Natural killer cell treated with Interleukin-12 subunit alpha and Interleukin-12 subunit beta and Interleukin-15 and Interleukin-18, amount 100 ng/mL, for 72 hours (primary cell): Measurements from ENCODE around the gene BACH1. TPM values are rescaled to one million over a fixed set of nuclear protein-coding genes. Genes with fewer than 3 reads are reported as not detected.
"Not testable (repeated sequence)": the region's sequence is repeated elsewhere in the genome, so short reads cannot be mapped to it uniquely, and the experiment has no call there.

Experiments
- ATAC-seq, 2 donors: fragments of 150-1000 bp; cut with Tn5 transposase in 1 of 2; sonication (Bioruptor Pico), chemical (Tn5 transposase) in 1 of 2; 2 replicates each; pipeline ENCODE4 v1.10.0; 2021
- DNase-seq: peaks from one replicate; pipeline ENCODE4 v3.0.0; 2022; ENCODE audit warnings: low spot score
- H3K27ac Mint-ChIP-seq, 2 donors: 1 replicate in 1 of 2; 2 replicates in 1 of 2; pipeline ENCODE4 v1.8.0; 2022; ENCODE audit warnings: mixed read lengths in 2 of 2, mild to moderate bottlenecking in 1 of 2, moderate library complexity in 1 of 2
- H3K27me3 Mint-ChIP-seq, 2 donors: 1 replicate in 1 of 2; 2 replicates in 1 of 2; pipeline ENCODE4 v1.8.0; 2022; ENCODE audit warnings: mixed read lengths in 2 of 2
- H3K36me3 Mint-ChIP-seq: one replicate; pipeline ENCODE4 v1.8.0; 2022; ENCODE audit warnings: mixed read lengths
- H3K4me1 Mint-ChIP-seq, 2 donors: 1 replicate in 1 of 2; 2 replicates in 1 of 2; pipeline ENCODE4 v1.8.0; 2022; ENCODE audit warnings: low read depth in 2 of 2, mixed read lengths in 2 of 2, mild to moderate bottlenecking in 1 of 2
- H3K4me3 Mint-ChIP-seq: one replicate; pipeline ENCODE4 v1.8.0; 2022; ENCODE audit warnings: mixed read lengths
- H3K9me3 Mint-ChIP-seq: 2 replicates; pipeline ENCODE4 v1.8.0; 2022; ENCODE audit warnings: mixed read lengths
- total RNA-seq, 2 donors: library from RNA; stranded (reverse); gene quantifications; one replicate each; pipeline ENCODE4 v1.2.3, GENCODE V29; 2022

The BACH1 gene
- total RNA-seq, 2 donors from 2014 or later: 29.5 to 38.7 TPM

DNA sequence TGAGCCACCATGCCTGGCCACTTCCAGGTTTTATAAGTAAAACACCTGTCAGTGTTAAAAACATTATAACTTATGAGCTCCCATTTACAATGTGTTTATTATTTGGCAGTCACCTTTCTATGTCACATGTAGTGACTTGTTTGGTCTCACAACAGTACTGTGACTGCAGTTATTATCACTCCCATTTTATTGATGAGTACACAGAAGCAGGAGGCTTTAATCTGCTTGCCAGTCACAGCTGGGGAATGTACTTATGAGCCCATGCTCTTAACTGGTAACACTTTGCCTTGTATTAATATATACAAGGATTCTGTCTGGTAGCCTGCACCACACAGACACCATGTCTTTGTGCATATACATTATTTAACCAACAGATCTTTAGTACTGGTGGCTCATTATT, 31.1 kb upstream of the BACH1 start:
- Mint-ChIP-seq H3K27me3 (peaks cover 8 to 11% of the 10 kb centered on the region in 2 donors), H3K4me3 (no peak overlapping the region), H3K9me3 (no peaks in the 10 kb centered on the region), H3K4me1 (no peaks in the 10 kb centered on the region), H3K36me3 (no peaks in the 10 kb centered on the region), H3K27ac (no peak overlapping the region)
- ATAC-seq: no peak
- no peak for DNase-seq

DNA sequence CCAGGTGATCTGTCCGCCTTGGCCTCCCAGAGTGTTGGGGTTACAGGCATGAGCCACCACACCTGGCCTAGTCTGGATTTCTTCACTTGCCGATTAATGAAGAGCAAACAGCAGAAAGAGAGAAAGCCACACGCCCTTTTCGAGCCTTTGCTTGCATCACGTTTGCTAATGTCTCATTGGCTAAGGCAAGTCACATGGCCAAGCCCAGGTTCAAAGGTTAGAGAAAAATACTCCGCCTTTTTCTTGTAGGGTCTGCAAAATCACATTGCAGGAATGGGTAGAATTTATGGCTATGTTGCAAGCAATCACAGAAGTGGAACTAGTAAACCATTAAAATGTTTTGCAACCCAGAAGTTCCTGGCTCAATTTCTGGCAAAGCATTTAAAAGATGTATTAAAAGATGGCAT, 26.8 kb upstream of the BACH1 start:
- H3K36me3 Mint-ChIP-seq: no peaks in the 10 kb centered on the region
- H3K9me3 Mint-ChIP-seq: no peaks in the 10 kb centered on the region
- no peaks in the 10 kb centered on the region for H3K4me1 Mint-ChIP-seq
- H3K27ac Mint-ChIP-seq: no peak overlapping the region
- ATAC-seq (no peak), DNase-seq (no peak)
- H3K27me3 Mint-ChIP-seq: peaks cover 8 to 11% of the 10 kb centered on the region in 2 donors
- no peak overlapping the region for H3K4me3 Mint-ChIP-seq

DNA sequence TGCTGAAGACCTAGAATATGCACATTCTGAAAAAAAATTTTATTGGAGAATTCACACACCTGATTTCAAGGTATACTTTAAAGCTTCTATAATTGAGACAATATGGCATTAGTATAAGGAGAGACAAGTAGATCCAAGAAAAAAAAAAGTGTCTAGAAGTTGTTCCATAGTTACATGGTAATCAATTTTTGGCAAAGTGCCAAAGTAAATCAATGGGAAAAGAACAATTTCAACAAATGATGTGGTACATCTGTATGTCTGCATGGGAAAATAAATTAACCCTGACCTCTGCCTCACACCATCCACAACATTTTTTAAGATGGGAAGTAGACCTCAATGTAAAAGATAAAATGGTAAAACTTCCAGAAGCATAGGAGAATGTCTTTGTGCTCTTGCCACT, 21.3 kb upstream of the BACH1 start:
- H3K9me3 Mint-ChIP-seq: no peaks in the 10 kb centered on the region
- H3K36me3 Mint-ChIP-seq: no peaks in the 10 kb centered on the region
- no peak for DNase-seq
- no peak overlapping the region for H3K27ac Mint-ChIP-seq
- H3K4me1 Mint-ChIP-seq: no peaks in the 10 kb centered on the region
- no peak overlapping the region for H3K4me3 Mint-ChIP-seq
- peaks cover 10 to 20% of the 10 kb centered on the region in 2 donors for H3K27me3 Mint-ChIP-seq
- ATAC-seq: no peak

DNA sequence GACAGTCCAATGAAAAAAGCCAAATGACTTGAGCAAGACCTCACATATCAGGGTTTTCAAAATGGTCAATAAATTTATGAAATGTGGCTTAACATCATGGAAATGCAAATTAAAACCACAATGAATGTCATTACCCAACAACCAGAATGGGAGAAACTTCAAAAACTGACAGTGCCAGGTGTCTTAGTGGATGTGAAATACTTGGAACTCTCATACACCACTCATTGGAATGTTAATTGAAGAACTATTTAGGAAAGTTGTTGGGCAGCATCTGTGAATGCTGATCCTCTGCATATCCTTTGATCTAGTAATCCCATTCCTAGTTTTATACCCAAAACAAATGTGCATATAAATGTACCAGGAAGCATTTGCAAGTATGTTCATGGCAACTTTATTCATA, 19.2 kb upstream of the BACH1 start:
- Mint-ChIP-seq H3K36me3 (no peaks in the 10 kb centered on the region), H3K27ac (no peak overlapping the region), H3K4me3 (no peak overlapping the region), H3K27me3 (peaks cover 16 to 20% of the 10 kb centered on the region in 2 donors), H3K9me3 (no peaks in the 10 kb centered on the region), H3K4me1 (no peaks in the 10 kb centered on the region)
- no peak for DNase-seq
- ATAC-seq: no peak

DNA sequence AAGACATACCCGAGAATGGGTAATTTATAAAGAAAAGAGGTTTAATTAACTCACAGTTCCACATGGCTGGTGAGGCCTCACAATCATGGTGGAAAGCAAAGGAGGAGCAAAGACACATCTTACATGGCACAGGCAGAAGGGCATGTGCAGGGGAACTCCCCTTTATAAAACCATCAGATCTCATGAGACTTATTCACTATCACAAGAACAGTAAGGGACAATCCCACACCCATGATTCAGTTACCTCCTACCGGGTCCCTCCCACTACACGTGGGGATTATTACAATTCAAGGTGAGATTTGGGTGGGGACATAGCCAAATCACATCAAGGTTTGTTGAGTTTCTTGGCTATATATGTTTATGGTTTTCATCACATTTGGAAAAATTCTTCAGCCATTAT, 16.9 kb upstream of the BACH1 start:
- ATAC-seq, H3K4me3 Mint-ChIP-seq, DNase-seq, H3K9me3 Mint-ChIP-seq, H3K36me3 Mint-ChIP-seq, H3K27ac Mint-ChIP-seq, H3K4me1 Mint-ChIP-seq: not testable (repeated sequence)
- peaks cover 16 to 23% of the 10 kb centered on the region in 2 donors for H3K27me3 Mint-ChIP-seq

DNA sequence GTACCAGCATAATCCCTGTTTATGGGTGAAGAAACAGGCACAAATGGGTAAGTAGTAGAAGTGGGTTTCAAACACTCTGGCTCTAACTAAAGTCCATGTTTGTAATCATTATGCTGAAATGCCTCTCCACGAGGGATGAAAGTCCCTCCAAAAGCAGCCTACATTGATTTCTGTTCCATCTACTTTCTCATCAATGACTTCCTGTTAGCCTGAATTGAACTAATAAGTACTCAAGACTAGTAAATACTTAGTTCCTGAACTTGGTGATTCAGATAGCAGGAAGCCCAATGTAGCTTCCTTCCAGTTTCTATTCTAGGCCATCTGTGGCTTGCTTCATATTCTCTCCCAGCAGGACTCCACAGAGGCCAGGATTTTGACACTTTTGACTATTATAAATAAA, 11.3 kb upstream of the BACH1 start:
- no peak for ATAC-seq
- H3K36me3 Mint-ChIP-seq: no peaks in the 10 kb centered on the region
- H3K9me3 Mint-ChIP-seq: no peaks in the 10 kb centered on the region

DNA sequence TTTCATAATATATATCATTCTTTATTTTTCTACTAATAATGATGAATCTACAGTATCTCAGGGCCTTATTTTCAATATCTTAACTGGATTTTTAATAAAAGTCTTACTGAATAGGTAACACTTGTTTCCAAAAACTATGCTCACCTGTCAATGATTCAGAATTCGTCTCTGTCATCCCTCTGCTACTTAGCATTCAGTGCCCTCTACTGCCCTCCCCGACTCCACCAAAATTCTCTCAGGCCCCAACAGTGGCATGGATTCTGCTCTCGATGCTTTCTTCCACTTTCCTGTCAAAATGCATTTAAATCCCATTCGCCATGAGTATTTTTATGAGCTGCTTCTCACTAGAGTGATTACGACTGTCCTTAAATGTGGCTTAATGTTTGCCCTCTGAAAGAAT, 10.5 kb upstream of the BACH1 start:
- peaks cover 13 to 23% of the 10 kb centered on the region in 2 donors for H3K27me3 Mint-ChIP-seq
- no peaks in the 10 kb centered on the region for H3K36me3 Mint-ChIP-seq
- no peak for DNase-seq
- no peaks in the 10 kb centered on the region for H3K4me1 Mint-ChIP-seq
- no peak overlapping the region for H3K27ac Mint-ChIP-seq
- no peaks in the 10 kb centered on the region for H3K9me3 Mint-ChIP-seq
- no peak overlapping the region for H3K4me3 Mint-ChIP-seq
- no peak for ATAC-seq

More for the DNA sequence above, 11.3 kb upstream of the BACH1 start:
- Mint-ChIP-seq H3K27me3 (peaks cover 13 to 30% of the 10 kb centered on the region in 2 donors), H3K4me1 (no peaks in the 10 kb centered on the region), H3K27ac (no peak overlapping the region), H3K4me3 (no peak overlapping the region)
- no peak for DNase-seq

DNA sequence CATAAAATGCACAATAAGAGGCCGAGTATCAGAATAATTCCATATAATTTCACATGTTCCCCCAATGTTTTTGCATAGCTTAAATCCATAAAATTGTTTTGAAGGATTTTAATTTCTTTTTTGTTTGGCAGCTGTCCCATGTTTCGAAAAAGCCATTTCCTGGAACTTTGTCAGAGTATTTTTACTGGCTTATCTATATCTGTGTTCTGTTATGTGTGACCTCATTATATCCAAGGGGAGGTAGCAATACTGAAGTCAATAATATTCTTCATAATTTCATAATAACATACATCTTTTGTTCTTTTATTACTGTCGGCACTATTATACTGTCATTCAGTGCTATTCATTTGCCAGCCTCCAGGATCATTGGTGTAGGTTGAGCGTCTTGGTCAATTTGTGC, 9.4 kb upstream of the BACH1 start:
- H3K4me3 Mint-ChIP-seq: no peak overlapping the region
- DNase-seq (no peak), ATAC-seq (no peak)
- no peaks in the 10 kb centered on the region for H3K9me3 Mint-ChIP-seq
- H3K27me3 Mint-ChIP-seq: peaks cover 16 to 23% of the 10 kb centered on the region in 2 donors
- no peak overlapping the region for H3K27ac Mint-ChIP-seq
- no peaks in the 10 kb centered on the region for H3K4me1 Mint-ChIP-seq
- no peaks in the 10 kb centered on the region for H3K36me3 Mint-ChIP-seq

DNA sequence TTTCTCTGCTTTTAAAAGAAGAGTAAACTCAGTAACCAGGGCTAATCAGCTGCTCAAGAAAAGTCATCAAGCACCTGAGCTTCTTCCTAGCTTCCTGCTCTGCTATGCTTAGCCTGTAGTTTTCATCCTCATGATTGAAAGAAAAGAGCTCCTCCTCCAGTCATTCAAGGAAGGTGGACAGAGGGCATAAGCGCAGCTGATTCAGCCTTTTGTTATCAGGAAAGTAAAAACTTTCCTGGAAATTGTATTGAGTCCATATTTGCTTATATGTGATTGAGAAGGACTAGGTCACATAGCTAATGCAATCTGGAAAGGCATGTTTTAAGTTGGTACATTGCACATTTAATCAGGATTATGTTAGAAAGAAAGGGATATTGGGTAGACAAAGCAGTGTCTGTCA, 8.5 kb upstream of the BACH1 start:
- no peaks in the 10 kb centered on the region for H3K36me3 Mint-ChIP-seq
- DNase-seq (no peak), ATAC-seq (no peak)
- no peaks in the 10 kb centered on the region for H3K9me3 Mint-ChIP-seq
- no peak overlapping the region for H3K27ac Mint-ChIP-seq
- no peak overlapping the region for H3K4me3 Mint-ChIP-seq
- no peaks in the 10 kb centered on the region for H3K4me1 Mint-ChIP-seq
- H3K27me3 Mint-ChIP-seq: peaks cover 16 to 19% of the 10 kb centered on the region in 2 donors

DNA sequence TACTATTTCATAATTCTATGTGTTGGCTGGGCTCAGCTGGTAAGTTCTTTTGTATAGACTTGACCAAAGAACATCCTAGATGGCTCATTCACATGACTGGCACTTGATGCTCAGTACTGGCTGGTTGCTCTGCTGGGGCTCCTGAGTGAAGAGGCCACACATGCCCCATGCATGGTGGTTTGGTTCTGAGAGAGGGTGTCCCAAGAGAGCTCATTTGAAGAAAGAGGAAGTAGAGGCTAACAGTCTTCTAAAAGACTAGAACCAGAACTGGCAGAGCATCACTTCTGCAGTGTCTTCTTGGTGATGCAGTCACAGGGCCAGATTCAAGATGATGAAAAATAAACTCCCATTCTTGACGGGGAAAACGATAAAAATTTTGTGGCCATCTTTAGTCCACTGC, 5.2 kb upstream of the BACH1 start:
- Mint-ChIP-seq H3K4me1 (no peaks in the 10 kb centered on the region), H3K27ac (no peak overlapping the region), H3K27me3 (peaks cover 8 to 9% of the 10 kb centered on the region in 2 donors), H3K36me3 (no peaks in the 10 kb centered on the region), H3K9me3 (no peaks in the 10 kb centered on the region), H3K4me3 (no peak overlapping the region)
- DNase-seq (no peak), ATAC-seq (no peak)

DNA sequence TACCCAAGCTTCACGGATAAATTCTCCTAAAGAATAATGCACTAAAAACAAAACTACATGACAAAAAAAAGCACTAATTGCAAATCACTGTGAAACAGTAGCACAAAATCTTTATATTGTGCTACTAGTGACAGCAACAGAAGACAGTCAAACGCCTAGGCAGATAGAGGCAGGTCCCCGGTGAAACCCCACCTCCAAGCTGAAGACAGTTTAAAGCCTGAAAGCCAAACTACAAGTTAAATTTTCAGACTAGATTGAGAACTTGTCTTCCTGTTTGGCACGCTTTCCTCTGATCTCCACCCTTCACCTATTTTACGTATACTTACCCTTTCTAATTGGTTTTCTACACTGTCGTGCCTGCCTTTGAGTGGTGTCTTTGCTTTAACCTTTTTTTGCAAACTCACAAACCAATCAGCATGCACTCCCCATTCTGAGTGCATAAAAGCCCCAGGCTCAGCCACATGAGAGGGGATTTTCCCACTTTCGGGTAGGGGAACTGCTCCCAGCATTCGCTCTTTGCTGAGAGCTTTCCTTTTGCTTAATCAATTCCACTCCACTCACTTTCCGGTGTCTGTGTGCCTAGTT, 3.6 kb upstream of the BACH1 start:
- Mint-ChIP-seq H3K4me1 (peaks cover 9 to 10% of the 10 kb centered on the region in 2 donors), H3K27me3 (peaks cover 8 to 9% of the 10 kb centered on the region in 2 donors), H3K27ac (no peak overlapping the region), H3K36me3 (no peaks in the 10 kb centered on the region), H3K9me3 (no peaks in the 10 kb centered on the region), H3K4me3 (no peak overlapping the region)
- no peak for DNase-seq
- ATAC-seq: no peak

DNA sequence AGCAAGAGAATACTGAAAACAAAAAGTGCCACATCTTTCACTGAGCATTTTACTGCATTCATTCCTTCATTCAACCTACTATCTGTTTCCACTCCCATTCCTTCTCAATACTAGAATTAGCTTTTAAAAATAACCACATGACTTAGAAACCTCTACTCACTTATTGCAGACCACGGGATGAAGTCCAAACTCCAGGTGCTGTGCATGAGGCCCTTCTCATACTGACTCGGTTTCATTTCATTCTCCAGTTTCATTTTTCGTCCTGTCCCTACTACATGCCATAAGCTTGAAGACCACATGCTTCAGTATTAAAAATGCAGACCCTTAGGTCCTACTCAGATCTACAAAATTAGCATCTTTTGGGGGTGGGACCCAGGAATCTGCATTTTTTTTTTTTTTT, 2.3 kb upstream of the BACH1 start:
- Mint-ChIP-seq H3K4me1 (peaks cover 18 to 19% of the 10 kb centered on the region in 2 donors), H3K4me3 (no peak overlapping the region), H3K9me3 (no peaks in the 10 kb centered on the region), H3K27me3 (peaks cover 7 to 8% of the 10 kb centered on the region in 2 donors), H3K36me3 (no peaks in the 10 kb centered on the region), H3K27ac (no peak overlapping the region)
- DNase-seq (no peak), ATAC-seq (no peak)

DNA sequence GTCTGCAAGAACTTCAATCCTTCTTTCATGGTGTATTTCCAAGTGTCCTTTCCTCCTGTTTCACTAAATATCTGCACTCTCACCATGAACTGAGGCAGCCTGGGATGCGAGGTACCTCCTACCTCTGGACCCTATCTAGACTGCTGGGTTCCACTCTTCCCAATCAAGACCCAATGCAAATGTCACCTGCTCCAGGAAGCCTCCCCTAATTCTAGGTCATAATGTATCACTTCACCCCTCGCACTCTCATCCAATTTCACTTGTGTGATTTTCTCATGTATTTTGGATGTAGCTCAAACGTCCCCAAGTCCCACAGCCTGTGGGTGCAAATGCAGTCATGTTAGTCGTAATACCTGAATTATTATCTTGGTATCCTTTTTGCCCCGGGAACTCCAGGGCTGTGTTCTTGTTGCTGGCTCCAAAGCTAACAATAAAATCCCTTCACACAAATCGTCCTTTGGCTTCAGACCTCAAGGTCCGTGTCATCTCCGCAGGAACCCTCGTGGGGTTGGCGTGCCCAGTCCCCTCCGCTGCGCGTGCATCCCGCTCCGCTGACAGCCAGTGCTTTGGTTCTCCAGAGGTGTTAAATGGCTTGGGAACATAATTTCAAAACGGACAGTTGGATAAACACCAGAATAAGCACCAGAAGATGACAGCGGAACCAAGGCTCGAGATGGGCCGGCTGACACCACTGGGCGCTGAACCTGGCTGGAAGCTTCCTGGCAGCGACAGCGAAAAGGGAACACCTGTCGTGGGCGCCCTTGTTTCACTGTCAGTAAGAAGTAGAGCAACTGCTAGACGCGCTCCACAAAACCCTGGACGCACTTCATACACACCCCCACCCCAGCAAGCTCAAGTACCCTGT, 1.0 kb upstream of the BACH1 start:
- no peaks in the 10 kb centered on the region for H3K36me3 Mint-ChIP-seq
- DNase-seq (no peak), ATAC-seq (no peak)
- peak overlapping the region; percentile 64 for H3K4me3 Mint-ChIP-seq
- H3K27ac Mint-ChIP-seq: peak overlapping the region in 1 of 2 donors; percentile 58
- peaks cover 30 to 32% of the 10 kb centered on the region in 2 donors for H3K4me1 Mint-ChIP-seq
- H3K27me3 Mint-ChIP-seq: peaks cover 0 to 3% of the 10 kb centered on the region in 2 donors
- no peaks in the 10 kb centered on the region for H3K9me3 Mint-ChIP-seq

DNA sequence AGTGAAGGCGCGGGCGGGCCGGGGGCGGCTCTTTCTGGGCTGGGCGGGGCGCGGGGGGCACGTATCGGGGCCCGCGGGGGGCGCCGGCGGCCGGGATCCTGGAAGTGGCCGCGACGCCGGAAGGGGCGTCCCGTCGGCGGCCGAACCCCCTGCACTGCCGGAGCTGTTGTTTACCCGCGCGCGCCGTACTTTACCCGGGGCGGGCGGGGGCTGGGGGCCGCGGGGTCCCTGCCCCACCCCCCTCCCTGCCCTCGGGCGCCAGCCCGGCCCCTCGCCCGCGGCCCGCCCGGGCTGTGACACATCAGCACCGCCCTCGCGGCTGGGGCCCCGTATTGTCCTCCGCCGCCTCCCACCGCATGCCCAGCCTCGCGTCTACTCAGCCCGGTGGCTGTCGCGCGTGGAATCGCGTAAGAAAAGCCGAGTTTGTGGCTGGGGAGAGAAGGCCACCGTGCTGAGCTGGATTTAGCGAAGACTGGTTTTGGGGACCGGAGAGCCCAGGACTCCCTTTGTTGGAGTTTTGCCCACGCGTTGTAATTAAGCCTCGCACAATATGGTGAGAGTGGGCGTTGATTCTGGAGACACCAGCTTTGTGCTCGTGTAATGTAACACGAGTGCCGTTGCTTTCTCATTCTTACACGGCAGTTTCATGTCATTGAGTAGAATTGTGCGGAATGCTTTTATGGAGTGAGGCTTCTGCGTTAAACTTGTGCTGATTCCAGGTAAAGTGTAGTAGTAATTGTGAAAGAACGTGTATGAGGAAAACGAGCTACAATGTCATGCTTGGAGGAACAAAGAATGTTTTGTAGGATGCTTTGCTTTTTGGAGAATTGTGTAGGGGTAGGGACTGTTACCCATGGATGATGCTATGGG, 559 bp downstream of the BACH1 start:
- DNase-seq (peak; percentile 77), ATAC-seq (peak; percentile 79 to 82)
- peak overlapping the region; percentile 91 for H3K4me3 Mint-ChIP-seq
- H3K4me1 Mint-ChIP-seq: peaks cover 32 to 34% of the 10 kb centered on the region in 2 donors
- H3K27ac Mint-ChIP-seq: peak overlapping the region; percentile 85 to 87
- no peaks in the 10 kb centered on the region for H3K36me3 Mint-ChIP-seq
- no peaks in the 10 kb centered on the region for H3K9me3 Mint-ChIP-seq
- no peaks in the 10 kb centered on the region for H3K27me3 Mint-ChIP-seq
